A549 (cell line): Measurements from ENCODE around the gene POP4. TPM values are rescaled to one million over a fixed set of nuclear protein-coding genes. Genes with fewer than 3 reads are reported as not detected.
"Not testable (repeated sequence)": the region's sequence is repeated elsewhere in the genome, so short reads cannot be mapped to it uniquely, and the experiment has no call there.

Experiments used
- ATAC-seq, 2 experiments: fragments of 200-7000 bp in 1 of 2; fragments of >200 bp in 1 of 2; cut with Nextera tagmentation in 1 of 2; cut with Tn5 transposase in 1 of 2; 3 replicates each; pipeline versions ENCODE4 v1.8.0 to v1.9.1; 2018 to 2020; ENCODE audit warnings: mild to moderate bottlenecking in 1 of 2, moderate library complexity in 1 of 2
- CTCF ChIA-PET: fragments of 300-600 bp; sonication (Branson Sonifier 250); formaldehyde crosslinking; extraction: SDS; loops from one replicate; lab custom pipeline; 2021; ENCODE audit warnings: antibody characterized with exemption, inconsistent platforms; lab: Yijun Ruan, JAX
- POLR2A ChIA-PET: fragments of 350-600 bp; formaldehyde crosslinking; extraction: SDS; loops from one replicate; lab custom pipeline; 2021; ENCODE audit warnings: antibody characterized with exemption, inconsistent platforms; lab: Yijun Ruan, JAX
- DNase-seq, 2 experiments: peaks; one replicate each; pipeline versions ENCODE4 v3.0.0 to v3.0.0-alpha.2; 2011 to 2016; ENCODE audit warnings: low read depth in 1 of 2, low spot score in 1 of 2
- FAIRE-seq: peaks from 2 replicates; lab custom pipeline; 2011; peaks lifted over from hg19 to GRCh38; lab: Jason Lieb, UNC
- H3K27ac ChIP-seq, 2 experiments: fragments of >200 bp; sonication (Bioruptor Twin); formaldehyde crosslinking; 3 replicates each; pipeline ENCODE4 v1.5.1; 2016 to 2017
- H3K4me1 ChIP-seq: fragments of >200 bp; sonication (Bioruptor Twin); formaldehyde crosslinking; 3 replicates; pipeline ENCODE4 v1.6.1; 2016
- H3K4me2 ChIP-seq: fragments of >200 bp; sonication (Bioruptor Twin); formaldehyde crosslinking; 3 replicates; pipeline ENCODE4 v1.6.1; 2016
- H3K4me3 ChIP-seq: fragments of >200 bp; sonication (Bioruptor Twin); formaldehyde crosslinking; 3 replicates; pipeline ENCODE4 v1.5.1; 2016
- H3K9me3 ChIP-seq: fragments of >200 bp; sonication (Bioruptor Twin); formaldehyde crosslinking; 3 replicates; pipeline ENCODE4 v1.6.1; 2016
- ATOH8 ChIP-seq: fragments of 250-450 bp; sonication (Bioruptor Pico); IDR thresholded peaks from 2 replicates; pipeline ENCODE4 v1.5.0; 2020; ENCODE audit warnings: low read depth, mild to moderate bottlenecking, moderate library complexity
- BHLHE40 ChIP-seq: IDR thresholded peaks from 2 replicates; pipeline ENCODE4 v1.6.1; 2012; ENCODE audit warnings: low read depth, low read length, inconsistent platforms
- CBX8 ChIP-seq: fragments of 200-600 bp; sonication (generic); IDR thresholded peaks from 2 replicates; pipeline ENCODE4 v1.6.1; 2016
- CEBPB ChIP-seq, 2 experiments: fragments of >200 bp in 1 of 2; sonication (Bioruptor Twin) in 1 of 2; formaldehyde crosslinking in 1 of 2; IDR thresholded peaks; 2 replicates each; pipeline ENCODE4 v1.6.1; 2012 to 2016
- EHF ChIP-seq: fragments of 250-450 bp; sonication (Bioruptor Pico); IDR thresholded peaks from 2 replicates; pipeline ENCODE4 v1.5.0; 2020; ENCODE audit warnings: mild to moderate bottlenecking
- EHMT2 ChIP-seq: fragments of 200-600 bp; sonication (generic); IDR thresholded peaks from 2 replicates; pipeline ENCODE4 v1.6.1; 2016; ENCODE audit warnings: antibody characterized with exemption, low read depth, mild to moderate bottlenecking, moderate library complexity
- FOSB ChIP-seq: fragments of 250-450 bp; sonication (Bioruptor Pico); IDR thresholded peaks from 2 replicates; pipeline ENCODE4 v1.5.0; 2020; ENCODE audit warnings: mild to moderate bottlenecking, moderate library complexity
- FOSL2 ChIP-seq, 2 experiments: fragments of 450-650 bp in 1 of 2; fragments of >200 bp in 1 of 2; sonication (Bioruptor Twin) in 1 of 2; formaldehyde crosslinking; IDR thresholded peaks; 2 replicates each; pipeline versions ENCODE4 v1.5.0 to v1.6.1; 2016 to 2020; ENCODE audit warnings: mild to moderate bottlenecking in 1 of 2, moderate library complexity in 1 of 2
- HES2 ChIP-seq: fragments of >200 bp; sonication (Bioruptor Twin); formaldehyde crosslinking; IDR thresholded peaks from 2 replicates; pipeline ENCODE4 v1.6.1; 2016
- HMGXB4 ChIP-seq: fragments of 250-450 bp; sonication (Bioruptor Pico); IDR thresholded peaks from 2 replicates; pipeline ENCODE4 v1.5.0; 2021; ENCODE audit warnings: mild to moderate bottlenecking, moderate library complexity, borderline replicate concordance
- HOXB13 ChIP-seq: fragments of 250-450 bp; sonication (Bioruptor Pico); IDR thresholded peaks from 2 replicates; pipeline ENCODE4 v1.5.0; 2020; ENCODE audit warnings: low read depth, mild to moderate bottlenecking, moderate library complexity
- KDM5A ChIP-seq: fragments of 200-600 bp; sonication (generic); IDR thresholded peaks from 2 replicates; pipeline ENCODE4 v1.6.1; 2016; ENCODE audit warnings: antibody characterized with exemption, mild to moderate bottlenecking
- MAX ChIP-seq: IDR thresholded peaks from 2 replicates; pipeline ENCODE4 v1.6.1; 2012
- MAZ ChIP-seq: fragments of 150-350 bp; IDR thresholded peaks from 2 replicates; pipeline ENCODE4 v1.6.1; 2014; ENCODE audit warnings: antibody characterized with exemption, low read depth, low read length, borderline replicate concordance
- MYC ChIP-seq: IDR thresholded peaks from 2 replicates; pipeline ENCODE4 v1.6.1; 2012; ENCODE audit warnings: mild to moderate bottlenecking, inconsistent platforms, low read length, improper control_type of control experiment, borderline replicate concordance
- POLR2AphosphoS2 ChIP-seq: conservative IDR thresholded peaks from 2 replicates; pipeline ENCODE4 v1.6.1; 2012; ENCODE audit warnings: low read length, improper control_type of control experiment, inconsistent platforms
- REST ChIP-seq: fragments of 200-600 bp; sonication (generic); IDR thresholded peaks from 2 replicates; pipeline ENCODE4 v1.6.1; 2016; ENCODE audit warnings: antibody characterized with exemption, mild to moderate bottlenecking, moderate library complexity
- SMC3 ChIP-seq: fragments of >200 bp; sonication (Bioruptor Twin); formaldehyde crosslinking; IDR thresholded peaks from 3 replicates; pipeline ENCODE4 v1.6.1; 2018; ENCODE audit warnings: inconsistent platforms
- TP53 ChIP-seq: fragments of 250-450 bp; sonication (Bioruptor Pico); IDR thresholded peaks from 2 replicates; pipeline ENCODE4 v1.5.0; 2021; ENCODE audit warnings: mild to moderate bottlenecking, moderate library complexity
- ZSCAN20 ChIP-seq: fragments of 250-450 bp; sonication (Bioruptor Pico); IDR thresholded peaks from 2 replicates; pipeline ENCODE4 v1.8.0; 2022; ENCODE audit warnings: mild to moderate bottlenecking, moderate library complexity
- WGBS: methylation state at CpG from one replicate; pipeline ENCODE4 v1.1.6; 2017; ENCODE audit errors: missing lambda C conversion rate; 5-methylcytosine and 5-hydroxymethylcytosine counted together
- polyA plus RNA-seq, 4 experiments: library from polyadenylated mRNA; depleted of rRNA in 3 of 4; stranded (reverse); fragments of >200 nt; fragmentation: RNase III in 1 of 4; extraction: RNeasy Plus Mini Kit Qiagen cat#74134 plus additional on column Dnase treatment in 1 of 4; gene quantifications; 2 replicates in 3 of 4; 3 replicates in 1 of 4; pipeline ENCODE4 v1.2.3, GENCODE V29; 2011 to 2017

The POP4 gene
- polyA plus RNA-seq, 2 of the 4 experiments (the other 2 are of a cell fraction): 202 to 208 TPM

- TF ChIP-seq FOSB (CRISPR knock-in tag): no peak
- no peak for TF ChIP-seq KDM5A
These were observed 20.3 kb downstream of the POP4 start (continued) for GRCh38 chr19:29626386-29626785.

GRCh38 chr19:29626832-29627231 lies 20.7 kb downstream of the POP4 start:
- H3K9me3 ChIP-seq, H3K4me1 ChIP-seq, H3K27ac ChIP-seq, FAIRE-seq, H3K4me2 ChIP-seq, H3K4me3 ChIP-seq, ATAC-seq, DNase-seq: not testable (repeated sequence)
- 83% methylated on average over 9 of the region's 9 CpGs for WGBS
- CTCF ChIA-PET: interaction anchor here (0.9 to 15.9 kb wide), 6 partner anchors 8 to 104 kb away, joined by 3 to 282 read pairs (median 5); partner anchors contain the start of gene POP4
- POLR2A ChIA-PET: interaction anchor here (1.0 kb wide), 1 partner anchor 21 kb away, joined by 3 read pairs; the partner anchor contains the start of gene POP4

GRCh38 chr19:29628661-29629385 lies 22.7 kb downstream of the POP4 start:
- DNase-seq (no peak), ATAC-seq (no peak), FAIRE-seq (no peak)
- POLR2A ChIA-PET: interaction anchor here (1.4 kb wide), 1 partner anchor 23 kb away, joined by 4 read pairs; the partner anchor contains the start of gene POP4
- Histone ChIP-seq H3K4me1 (no peaks in the 10 kb centered on the region), H3K4me2 (no peak overlapping the region), H3K4me3 (no peak overlapping the region), H3K27ac (no peak overlapping the region), H3K9me3 (no peaks in the 10 kb centered on the region)
- CTCF ChIA-PET: interaction anchor here (1.8 to 15.9 kb wide), 3 partner anchors 18 to 88 kb away, joined by 8 to 282 read pairs (median 8); partner anchors contain the start of gene POP4
- 71% methylated on average over 16 of the region's 16 CpGs for whole genome bisulfite sequencing
- no peak for TF ChIP-seq HMGXB4 (CRISPR knock-in tag)
- no peak for TF ChIP-seq CEBPB (IDR thresholded peaks at IDR 0.05)
- no peak for TF ChIP-seq MAX
- TF ChIP-seq CBX8: no peak
- no peak for TF ChIP-seq TP53 (CRISPR knock-in tag)
- TF ChIP-seq BHLHE40: no peak
- TF ChIP-seq POLR2AphosphoS2: no peak
- TF ChIP-seq MAZ: no peak
- TF ChIP-seq EHMT2: no peak
- no peak for TF ChIP-seq MYC
- no peak for TF ChIP-seq SMC3
- no peak for TF ChIP-seq REST
- TF ChIP-seq EHF (CRISPR knock-in tag): no peak
- no peak for TF ChIP-seq ZSCAN20 (CRISPR knock-in tag)
- no peak for TF ChIP-seq HES2
- no peak for TF ChIP-seq ATOH8 (CRISPR knock-in tag)
- TF ChIP-seq HOXB13 (CRISPR knock-in tag): no peak
- no peak for TF ChIP-seq FOSL2 (IDR thresholded peaks at IDR 0.05)
- TF ChIP-seq FOSL2 (CRISPR knock-in tag; IDR thresholded peaks at IDR 0.05): no peak
